Panc1 (cell line): Measurements from ENCODE around the gene TBC1D10A. TPM values are rescaled to one million over a fixed set of nuclear protein-coding genes. Genes with fewer than 3 reads are reported as not detected.

Experiments used
- ATAC-seq: fragments of 200-7000 bp; cut with Tn5 transposase; 2 replicates; pipeline ENCODE4 v1.9.1; 2020; ENCODE audit warnings: mild to moderate bottlenecking, moderate library complexity
- BruUV-seq: library from RNA; stranded (reverse); fragments of 400-500 nt; replicated peaks from 2 replicates; lab custom pipeline; 2021; lab: Mats Ljungman, UMichigan
- CTCF ChIA-PET: fragments of 300-600 bp; sonication (Branson Sonifier 250); formaldehyde crosslinking; loops from one replicate; lab custom pipeline; 2022; ENCODE audit warnings: antibody characterized with exemption; lab: Charles Lee
- POLR2A ChIA-PET: fragments of 300-600 bp; sonication (Branson Sonifier 250); formaldehyde crosslinking; loops from one replicate; lab custom pipeline; 2022; ENCODE audit warnings: antibody characterized with exemption; lab: Charles Lee
- DNase-seq: peaks from one replicate; pipeline ENCODE4 v3.0.0-alpha.2; 2010; ENCODE audit warnings: low read depth, low spot score
- H3K27ac ChIP-seq: 2 replicates; pipeline ENCODE4 v1.5.1; 2011; ENCODE audit warnings: mild to moderate bottlenecking, low read length, inconsistent platforms
- H3K27me3 ChIP-seq: fragments of 200-500 bp; sonication (Bioruptor generic); 2 replicates; pipeline ENCODE4 v1.6.0; 2014; ENCODE audit warnings: low read length, inconsistent platforms; ENCODE audit not compliant: control insufficient read depth, insufficient read depth
- H3K36me3 ChIP-seq: fragments of 200-500 bp; sonication (Bioruptor generic); 2 replicates; pipeline ENCODE4 v1.5.1; 2014; ENCODE audit warnings: inconsistent platforms, mild to moderate bottlenecking, low read length, moderate library complexity; ENCODE audit not compliant: control insufficient read depth, insufficient read depth
- H3K4me1 ChIP-seq: 2 replicates; pipeline ENCODE4 v1.5.1; 2011; ENCODE audit warnings: inconsistent platforms, mild to moderate bottlenecking, low read length, moderate library complexity; ENCODE audit not compliant: control insufficient read depth, insufficient read depth
- H3K4me3 ChIP-seq, 2 experiments: 2 replicates each; pipeline ENCODE4 v1.5.1; 2011 to 2012; ENCODE audit warnings: low read depth in 2 of 2, low read length in 2 of 2, mild to moderate bottlenecking in 2 of 2, inconsistent platforms in 1 of 2, moderate library complexity in 1 of 2
- H3K9me3 ChIP-seq: fragments of 200-500 bp; sonication (Bioruptor generic); 2 replicates; pipeline ENCODE4 v1.5.1; 2014; ENCODE audit warnings: low read depth, mild to moderate bottlenecking, inconsistent platforms, low read length, moderate library complexity; ENCODE audit not compliant: control insufficient read depth, insufficient read depth
- POLR2AphosphoS5 ChIP-seq: IDR thresholded peaks from 2 replicates; pipeline ENCODE4 v1.6.1; 2012; ENCODE audit warnings: mild to moderate bottlenecking, low read depth, low read length, moderate library complexity
- REST ChIP-seq, 2 experiments: IDR thresholded peaks; 2 replicates each; pipeline ENCODE4 v1.6.1; 2011 to 2012; ENCODE audit warnings: low read depth in 2 of 2, control low read depth in 1 of 2, low read length in 1 of 2, mild to moderate bottlenecking in 1 of 2, moderate library complexity in 1 of 2; ENCODE audit not compliant: insufficient read depth in 1 of 2
- SIN3A ChIP-seq: IDR thresholded peaks from 2 replicates; pipeline ENCODE4 v1.6.1; 2012; ENCODE audit warnings: low read depth, mild to moderate bottlenecking, low read length, moderate library complexity, borderline replicate concordance; ENCODE audit not compliant: insufficient read depth
- TCF7L2 ChIP-seq: IDR thresholded peaks from 2 replicates; pipeline ENCODE4 v1.6.1; 2011; ENCODE audit warnings: mild to moderate bottlenecking, low read depth, low read length, inconsistent platforms
- in situ Hi-C: cut with HindIII; loops from 2 replicates; pipeline ENCODE4 v1.10.0; 2016; ENCODE audit warnings: low sequenced_read_pairs, low pct_unique_long_range_greater_than_20kb
- intact Hi-C: fragments of 100-400 bp; cut with micrococcal nuclease; formaldehyde crosslinking; loops from one replicate; pipeline ENCODE4 v1.10.0; 2022; ENCODE audit not compliant: unreplicated experiment
- total RNA-seq: library from RNA; stranded (reverse); gene quantifications from one replicate; pipeline ENCODE4 v1.2.1, GENCODE V29; 2021; ENCODE audit not compliant: unreplicated experiment
- TF ChIP-seq, protein P1 (sequence below): fragments of 450-650 bp; IDR thresholded peaks from 2 replicates; pipeline ENCODE4 v1.5.1; 2017; ENCODE audit warnings: mild to moderate bottlenecking

The TBC1D10A gene
- total RNA-seq, 1 experiment from 2014 or later = 14.9 TPM

- H3K27me3 ChIP-seq = no peaks in the 10 kb centered on the region
- in situ Hi-C loops = no loop called here
- BruUV-seq = no TSS peak
- no peak overlapping the region for H3K4me3 ChIP-seq
- TF ChIP-seq, protein P1, sequence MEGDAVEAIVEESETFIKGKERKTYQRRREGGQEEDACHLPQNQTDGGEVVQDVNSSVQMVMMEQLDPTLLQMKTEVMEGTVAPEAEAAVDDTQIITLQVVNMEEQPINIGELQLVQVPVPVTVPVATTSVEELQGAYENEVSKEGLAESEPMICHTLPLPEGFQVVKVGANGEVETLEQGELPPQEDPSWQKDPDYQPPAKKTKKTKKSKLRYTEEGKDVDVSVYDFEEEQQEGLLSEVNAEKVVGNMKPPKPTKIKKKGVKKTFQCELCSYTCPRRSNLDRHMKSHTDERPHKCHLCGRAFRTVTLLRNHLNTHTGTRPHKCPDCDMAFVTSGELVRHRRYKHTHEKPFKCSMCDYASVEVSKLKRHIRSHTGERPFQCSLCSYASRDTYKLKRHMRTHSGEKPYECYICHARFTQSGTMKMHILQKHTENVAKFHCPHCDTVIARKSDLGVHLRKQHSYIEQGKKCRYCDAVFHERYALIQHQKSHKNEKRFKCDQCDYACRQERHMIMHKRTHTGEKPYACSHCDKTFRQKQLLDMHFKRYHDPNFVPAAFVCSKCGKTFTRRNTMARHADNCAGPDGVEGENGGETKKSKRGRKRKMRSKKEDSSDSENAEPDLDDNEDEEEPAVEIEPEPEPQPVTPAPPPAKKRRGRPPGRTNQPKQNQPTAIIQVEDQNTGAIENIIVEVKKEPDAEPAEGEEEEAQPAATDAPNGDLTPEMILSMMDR = no peak
- TF ChIP-seq POLR2AphosphoS5 = no peak
- no peak for TF ChIP-seq REST (IDR thresholded peaks at IDR 0.05; ENCODE audit: insufficient read depth in 1 of 2, low read depth in 2 of 2, low read length in 1 of 2)
- no peak for TF ChIP-seq TCF7L2
- TF ChIP-seq SIN3A = no peak
- peaks cover 12% of the 10 kb centered on the region for H3K4me1 ChIP-seq
- intact Hi-C loops = loop anchor here (5.0 kb wide), 1 partner anchor 103 kb away; the partner anchor contains the start of gene RNF215
- ChIA-PET POLR2A (no interaction called here), CTCF (interaction anchor here (0.6 kb wide), 1 partner anchor 42 kb away, joined by 4 read pairs; the partner anchor contains the start of gene TBC1D10A)
- DNase-seq = no peak
- H3K27ac ChIP-seq = no peak overlapping the region
- ATAC-seq = no peak
- no peaks in the 10 kb centered on the region for H3K9me3 ChIP-seq
- H3K36me3 ChIP-seq = no peaks in the 10 kb centered on the region; the same call in 1 of the 2 replicates
These were observed 42.1 kb downstream of the TBC1D10A start for GRCh38 chr22:30284666-30285065.

GRCh38 chr22:30284172-30284571 is 42.6 kb downstream of the TBC1D10A start:
- H3K27ac ChIP-seq = no peak overlapping the region
- DNase-seq (no peak), ATAC-seq (no peak)
- POLR2A ChIA-PET = no interaction called here
- in situ Hi-C loops (no loop called here), intact Hi-C loops (no loop called here)
- H3K27me3 ChIP-seq = no peaks in the 10 kb centered on the region
- no peaks in the 10 kb centered on the region for H3K9me3 ChIP-seq
- H3K36me3 ChIP-seq = no peaks in the 10 kb centered on the region; the same call in 1 of the 2 replicates
- H3K4me1 ChIP-seq = peaks cover 12% of the 10 kb centered on the region
- CTCF ChIA-PET = interaction anchor here (0.6 kb wide), 1 partner anchor 43 kb away, joined by 4 read pairs; the partner anchor contains the start of gene TBC1D10A
- TF ChIP-seq, protein P1 = no peak
- no peak for TF ChIP-seq POLR2AphosphoS5
- no peak for TF ChIP-seq SIN3A
- TF ChIP-seq REST (IDR thresholded peaks at IDR 0.05; ENCODE audit: insufficient read depth in 1 of 2, low read depth in 2 of 2, low read length in 1 of 2) = no peak
- TF ChIP-seq TCF7L2 = no peak
- no peak overlapping the region for H3K4me3 ChIP-seq
- no TSS peak for BruUV-seq
